ENCODE measurements around the gene PAOX.

Gene PAOX

DNA sequence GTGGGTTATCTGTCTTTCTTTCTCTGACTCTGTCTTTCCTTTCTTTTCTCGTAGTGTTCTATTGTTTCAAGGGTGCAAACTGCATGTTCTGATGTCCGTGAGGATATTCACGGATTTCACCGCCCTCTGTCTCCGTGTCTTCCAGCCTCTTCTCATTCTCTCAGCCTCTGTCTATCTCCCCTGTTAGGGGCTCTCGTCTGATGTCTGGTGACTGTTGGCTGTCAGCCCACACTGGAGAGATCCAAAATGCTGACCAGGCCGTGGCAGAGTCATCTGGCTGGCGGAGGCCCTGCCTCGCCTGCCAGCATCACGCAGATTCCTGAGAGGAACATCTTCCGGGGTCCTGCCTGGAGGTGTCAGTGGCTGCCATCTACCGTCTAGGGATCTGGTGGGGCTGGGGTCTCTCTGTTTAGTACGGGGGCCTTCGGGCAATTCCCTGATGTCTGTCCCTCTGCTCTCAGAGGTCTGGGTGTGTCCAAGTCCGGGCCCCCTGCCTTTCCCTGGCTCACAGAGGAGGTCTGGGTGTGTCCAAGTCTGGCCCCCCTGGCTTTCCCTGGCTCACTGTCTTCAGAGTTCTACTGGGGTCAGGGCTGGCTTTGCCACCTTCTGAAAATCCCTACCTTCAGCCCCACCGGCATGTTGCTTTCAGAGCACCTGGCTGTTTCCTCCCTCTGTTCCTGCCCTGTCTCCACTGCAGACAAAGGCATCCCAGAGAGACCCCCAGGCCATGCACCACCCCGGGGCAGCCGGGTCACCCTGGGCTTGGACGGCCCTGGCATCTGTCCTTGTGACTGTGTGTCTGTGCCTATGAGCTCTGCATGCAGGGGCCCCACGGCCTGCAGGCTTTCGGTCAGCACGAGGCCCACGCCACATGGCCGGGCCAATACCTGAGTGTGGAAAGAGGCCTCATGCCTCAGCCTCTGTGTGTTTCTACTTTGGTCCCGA is 60.7 kb downstream of the PAOX start:
- DNase-seq (ENCODE audit: low read depth in 2 of 2): no peak

DNA sequence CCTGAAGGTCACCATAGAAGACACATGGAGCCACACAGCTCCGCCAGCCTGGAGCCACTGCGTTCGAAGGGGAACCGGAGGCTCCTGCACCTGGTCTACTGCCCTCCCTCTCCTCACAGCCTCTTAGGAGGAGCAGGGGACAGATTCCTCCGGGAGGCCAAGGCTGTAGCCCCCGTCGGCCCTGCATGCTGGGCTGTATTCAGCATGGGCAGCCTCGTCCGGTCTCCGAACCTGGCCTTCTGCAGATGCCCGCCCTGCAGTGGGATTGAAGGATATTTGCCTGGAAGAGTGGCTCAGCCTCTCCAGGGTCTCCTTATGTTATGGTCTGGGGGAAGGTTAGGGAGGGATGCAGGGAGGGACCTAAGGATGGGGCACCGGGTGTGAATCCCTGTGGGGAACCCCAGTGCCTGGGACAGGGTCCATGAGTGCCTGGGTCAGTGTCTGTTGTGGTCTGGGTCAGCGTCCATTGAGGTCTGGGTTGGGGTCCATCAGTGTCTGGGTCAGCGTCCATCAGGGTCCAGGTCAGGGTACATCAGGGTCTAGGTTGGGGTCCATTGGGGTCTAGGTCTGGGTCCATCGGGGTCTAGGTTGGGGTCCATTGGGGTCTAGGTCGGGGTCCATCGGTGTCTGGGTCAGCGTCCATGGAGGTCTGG is 61.7 kb downstream of the PAOX start:
- no peak for DNase-seq (ENCODE audit: low read depth in 2 of 2)

Measured in stimulated activated CD8-positive, alpha-beta memory T cell treated with anti-CD3 and anti-CD28 coated beads, Interleukin-7, amount 100 ng/mL, for 1 hour (primary cell).